Measurements from ENCODE around the gene FHIT.
"Not testable (repeated sequence)": the region's sequence is repeated elsewhere in the genome, so short reads cannot be mapped to it uniquely, and the experiment has no call there.

DNA sequence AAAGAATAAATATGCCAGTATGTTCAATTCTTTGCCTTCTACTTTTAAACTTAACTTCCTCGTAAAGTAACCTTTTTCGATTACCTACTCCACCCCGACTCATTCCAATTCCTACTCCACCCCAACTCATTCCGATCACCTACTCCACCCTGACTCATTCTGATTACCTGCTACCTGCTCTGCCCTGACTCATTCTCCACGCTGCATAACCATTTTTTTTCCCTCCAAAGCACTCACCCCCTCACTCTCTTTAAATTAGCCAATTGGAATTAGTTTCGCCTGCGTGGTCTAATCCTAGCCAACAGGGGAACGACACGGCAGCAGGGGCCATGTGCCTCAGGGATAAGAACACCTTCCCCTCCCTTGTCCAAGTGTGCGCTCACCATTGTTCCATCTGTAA lies 362.3 kb downstream of the FHIT start:
- TF ChIP-seq CTCF (IDR thresholded peaks at IDR 0.05 in 2 of 3, conservative IDR thresholded peaks at IDR 0.05 in 1 of 3; ENCODE audit: control insufficient read depth in 2 of 3, extremely low read depth in 1 of 3, insufficient read depth in 1 of 3, low read depth in 3 of 3, low read length in 3 of 3); NRF1 (conservative IDR thresholded peaks at IDR 0.05; ENCODE audit: low read depth, low read length); EZH2 (IDR thresholded peaks at IDR 0.05; ENCODE audit: borderline replicate concordance, control insufficient read depth, low read depth, low read length): not testable (repeated sequence)
